HepG2 (cell line): Measurements from ENCODE around the gene RRAS. TPM values are rescaled to one million over a fixed set of nuclear protein-coding genes. Genes with fewer than 3 reads are reported as not detected.

ENCODE experiments used
- CENPT ChIP-seq: sonication (generic); formaldehyde crosslinking; IDR thresholded peaks from 2 replicates; pipeline ENCODE4 v1.8.0; 2022; ENCODE audit warnings: low read depth, mild to moderate bottlenecking, moderate library complexity, missing genetic modification reagents
- FIP1L1 ChIP-seq: fragments of 200-400 bp; formaldehyde crosslinking; IDR thresholded peaks from 2 replicates; pipeline ENCODE4 v1.6.1; 2018; ENCODE audit warnings: low read depth, mild to moderate bottlenecking, low read length, moderate library complexity, borderline replicate concordance; ENCODE audit not compliant: insufficient read depth
- GMEB1 ChIP-seq: sonication (generic); formaldehyde crosslinking; IDR thresholded peaks from 2 replicates; pipeline ENCODE4 v1.5.1; 2020; ENCODE audit warnings: missing genetic modification reagents, mild to moderate bottlenecking, borderline replicate concordance
- KMT2A ChIP-seq: sonication (generic); formaldehyde crosslinking; IDR thresholded peaks from 2 replicates; pipeline ENCODE4 v1.4.0; 2020; ENCODE audit warnings: missing genetic modification reagents
- MTA1 ChIP-seq: sonication (generic); formaldehyde crosslinking; IDR thresholded peaks from 2 replicates; pipeline ENCODE4 v1.4.0; 2020; ENCODE audit warnings: missing genetic modification reagents, mild to moderate bottlenecking, borderline replicate concordance
- RBFOX2 ChIP-seq: fragments of 200-400 bp; formaldehyde crosslinking; IDR thresholded peaks from 2 replicates; pipeline ENCODE4 v1.6.1; 2017; ENCODE audit warnings: low read depth, mild to moderate bottlenecking, low read length
- RXRB ChIP-seq: IDR thresholded peaks from 2 replicates; pipeline ENCODE4 v1.6.1; 2016; ENCODE audit warnings: borderline replicate concordance, missing genetic modification reagents, missing compliant biosample characterization
- SMAD9 ChIP-seq: sonication (generic); formaldehyde crosslinking; IDR thresholded peaks from 2 replicates; pipeline ENCODE4 v1.5.1; 2020; ENCODE audit warnings: mild to moderate bottlenecking, missing genetic modification reagents
- TEAD2 ChIP-seq: sonication (generic); formaldehyde crosslinking; IDR thresholded peaks from 2 replicates; pipeline ENCODE4 v1.9.0; 2021; ENCODE audit warnings: missing genetic modification reagents
- TOE1 ChIP-seq: sonication (generic); formaldehyde crosslinking; IDR thresholded peaks from 2 replicates; pipeline ENCODE4 v1.4.0; 2020; ENCODE audit warnings: mild to moderate bottlenecking, missing genetic modification reagents
- ZFYVE20 ChIP-seq: sonication (generic); formaldehyde crosslinking; IDR thresholded peaks from 2 replicates; pipeline ENCODE4 v1.8.0; 2023; ENCODE audit warnings: low read depth, mild to moderate bottlenecking, moderate library complexity, missing genetic modification reagents, borderline replicate concordance
- ZKSCAN5 ChIP-seq: sonication (generic); formaldehyde crosslinking; IDR thresholded peaks from 2 replicates; pipeline ENCODE4 v1.5.1; 2020; ENCODE audit warnings: mild to moderate bottlenecking, missing genetic modification reagents
- ZNF136 ChIP-seq: sonication (generic); formaldehyde crosslinking; IDR thresholded peaks from 2 replicates; pipeline ENCODE4 v1.8.1; 2022; ENCODE audit warnings: low read depth, mild to moderate bottlenecking, moderate library complexity, missing genetic modification reagents
- ZNF20 ChIP-seq: sonication (generic); formaldehyde crosslinking; IDR thresholded peaks from 2 replicates; pipeline ENCODE4 v1.4.0; 2020; ENCODE audit warnings: mild to moderate bottlenecking, moderate library complexity, missing genetic modification reagents
- polyA plus RNA-seq, 8 experiments: library from polyadenylated mRNA; depleted of rRNA in 3 of 8; stranded (reverse) in 7 of 8; unstranded in 1 of 8; fragments of >200 nt; fragmentation: Illumina TruSeq in 4 of 8; extraction: Trizol in 4 of 8; gene quantifications; 2 replicates each; pipeline versions ENCODE4 v1.2.1 to v1.2.3, GENCODE V29; 2011 to 2016; ENCODE audit warnings: low read depth in 4 of 8, missing spikeins in 1 of 8, mixed read lengths in 1 of 8; ENCODE audit not compliant: insufficient read depth in 1 of 8
- total RNA-seq, 5 experiments: library from RNA; depleted of rRNA; stranded (reverse); fragments of >200 nt; fragmentation: Illumina TruSeq; extraction: Trizol; gene quantifications; 2 replicates each; pipeline ENCODE4 v1.2.3, GENCODE V29; 2016; ENCODE audit warnings: low read depth in 1 of 5
- TF ChIP-seq, protein P1 (sequence below): sonication (generic); formaldehyde crosslinking; IDR thresholded peaks from 2 replicates; pipeline ENCODE4 v1.4.0; 2020; ENCODE audit warnings: mild to moderate bottlenecking, missing genetic modification reagents, borderline replicate concordance
- TF ChIP-seq, protein P2 (sequence below): sonication (generic); formaldehyde crosslinking; conservative IDR thresholded peaks from 2 replicates; pipeline ENCODE4 v1.4.0; 2020; ENCODE audit warnings: missing genetic modification reagents
- TF ChIP-seq, protein P3 (sequence below): conservative IDR thresholded peaks from 2 replicates; pipeline ENCODE4 v1.6.1; 2018; ENCODE audit warnings: missing genetic modification reagents

Gene RRAS
- total and polyA plus RNA-seq, 2 of the 13 experiments (the other 11 are each of a cell fraction or from before 2014, with no cell fraction given) = 1.5 to 12.0 TPM

- TF ChIP-seq, protein P1, sequence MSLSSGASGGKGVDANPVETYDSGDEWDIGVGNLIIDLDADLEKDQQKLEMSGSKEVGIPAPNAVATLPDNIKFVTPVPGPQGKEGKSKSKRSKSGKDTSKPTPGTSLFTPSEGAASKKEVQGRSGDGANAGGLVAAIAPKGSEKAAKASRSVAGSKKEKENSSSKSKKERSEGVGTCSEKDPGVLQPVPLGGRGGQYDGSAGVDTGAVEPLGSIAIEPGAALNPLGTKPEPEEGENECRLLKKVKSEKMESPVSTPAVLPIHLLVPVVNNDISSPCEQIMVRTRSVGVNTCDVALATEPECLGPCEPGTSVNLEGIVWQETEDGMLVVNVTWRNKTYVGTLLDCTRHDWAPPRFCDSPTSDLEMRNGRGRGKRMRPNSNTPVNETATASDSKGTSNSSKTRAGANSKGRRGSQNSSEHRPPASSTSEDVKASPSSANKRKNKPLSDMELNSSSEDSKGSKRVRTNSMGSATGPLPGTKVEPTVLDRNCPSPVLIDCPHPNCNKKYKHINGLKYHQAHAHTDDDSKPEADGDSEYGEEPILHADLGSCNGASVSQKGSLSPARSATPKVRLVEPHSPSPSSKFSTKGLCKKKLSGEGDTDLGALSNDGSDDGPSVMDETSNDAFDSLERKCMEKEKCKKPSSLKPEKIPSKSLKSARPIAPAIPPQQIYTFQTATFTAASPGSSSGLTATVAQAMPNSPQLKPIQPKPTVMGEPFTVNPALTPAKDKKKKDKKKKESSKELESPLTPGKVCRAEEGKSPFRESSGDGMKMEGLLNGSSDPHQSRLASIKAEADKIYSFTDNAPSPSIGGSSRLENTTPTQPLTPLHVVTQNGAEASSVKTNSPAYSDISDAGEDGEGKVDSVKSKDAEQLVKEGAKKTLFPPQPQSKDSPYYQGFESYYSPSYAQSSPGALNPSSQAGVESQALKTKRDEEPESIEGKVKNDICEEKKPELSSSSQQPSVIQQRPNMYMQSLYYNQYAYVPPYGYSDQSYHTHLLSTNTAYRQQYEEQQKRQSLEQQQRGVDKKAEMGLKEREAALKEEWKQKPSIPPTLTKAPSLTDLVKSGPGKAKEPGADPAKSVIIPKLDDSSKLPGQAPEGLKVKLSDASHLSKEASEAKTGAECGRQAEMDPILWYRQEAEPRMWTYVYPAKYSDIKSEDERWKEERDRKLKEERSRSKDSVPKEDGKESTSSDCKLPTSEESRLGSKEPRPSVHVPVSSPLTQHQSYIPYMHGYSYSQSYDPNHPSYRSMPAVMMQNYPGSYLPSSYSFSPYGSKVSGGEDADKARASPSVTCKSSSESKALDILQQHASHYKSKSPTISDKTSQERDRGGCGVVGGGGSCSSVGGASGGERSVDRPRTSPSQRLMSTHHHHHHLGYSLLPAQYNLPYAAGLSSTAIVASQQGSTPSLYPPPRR (CRISPR knock-in tag) = peak; percentile 52; the same call in 1 of the 2 replicates
- TF ChIP-seq ZFYVE20 (no peak), KMT2A (CRISPR knock-in tag) (peak; percentile 72), RBFOX2 (no peak), ZKSCAN5 (CRISPR knock-in tag) (0 out of 2 replicates have a peak, but pooled peaks have one; percentile 26), SMAD9 (CRISPR knock-in tag) (no peak), ZNF136 (CRISPR knock-in tag) (no peak), FIP1L1 (0 out of 2 replicates have a peak, but pooled peaks have one; percentile 55), CENPT (CRISPR knock-in tag) (no peak), ZNF20 (CRISPR knock-in tag) (no peak), GMEB1 (CRISPR knock-in tag) (peak; percentile 70), RXRB (CRISPR knock-in tag) (peak; percentile 58), MTA1 (peak; percentile 74; the same call in 1 of the 2 replicates), TEAD2 (no peak), TOE1 (CRISPR knock-in tag) (no peak)
- TF ChIP-seq, protein P2, sequence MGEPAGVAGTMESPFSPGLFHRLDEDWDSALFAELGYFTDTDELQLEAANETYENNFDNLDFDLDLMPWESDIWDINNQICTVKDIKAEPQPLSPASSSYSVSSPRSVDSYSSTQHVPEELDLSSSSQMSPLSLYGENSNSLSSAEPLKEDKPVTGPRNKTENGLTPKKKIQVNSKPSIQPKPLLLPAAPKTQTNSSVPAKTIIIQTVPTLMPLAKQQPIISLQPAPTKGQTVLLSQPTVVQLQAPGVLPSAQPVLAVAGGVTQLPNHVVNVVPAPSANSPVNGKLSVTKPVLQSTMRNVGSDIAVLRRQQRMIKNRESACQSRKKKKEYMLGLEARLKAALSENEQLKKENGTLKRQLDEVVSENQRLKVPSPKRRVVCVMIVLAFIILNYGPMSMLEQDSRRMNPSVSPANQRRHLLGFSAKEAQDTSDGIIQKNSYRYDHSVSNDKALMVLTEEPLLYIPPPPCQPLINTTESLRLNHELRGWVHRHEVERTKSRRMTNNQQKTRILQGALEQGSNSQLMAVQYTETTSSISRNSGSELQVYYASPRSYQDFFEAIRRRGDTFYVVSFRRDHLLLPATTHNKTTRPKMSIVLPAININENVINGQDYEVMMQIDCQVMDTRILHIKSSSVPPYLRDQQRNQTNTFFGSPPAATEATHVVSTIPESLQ (CRISPR knock-in tag) = no peak; the same call in 1 of the 2 replicates
- TF ChIP-seq, protein P3, sequence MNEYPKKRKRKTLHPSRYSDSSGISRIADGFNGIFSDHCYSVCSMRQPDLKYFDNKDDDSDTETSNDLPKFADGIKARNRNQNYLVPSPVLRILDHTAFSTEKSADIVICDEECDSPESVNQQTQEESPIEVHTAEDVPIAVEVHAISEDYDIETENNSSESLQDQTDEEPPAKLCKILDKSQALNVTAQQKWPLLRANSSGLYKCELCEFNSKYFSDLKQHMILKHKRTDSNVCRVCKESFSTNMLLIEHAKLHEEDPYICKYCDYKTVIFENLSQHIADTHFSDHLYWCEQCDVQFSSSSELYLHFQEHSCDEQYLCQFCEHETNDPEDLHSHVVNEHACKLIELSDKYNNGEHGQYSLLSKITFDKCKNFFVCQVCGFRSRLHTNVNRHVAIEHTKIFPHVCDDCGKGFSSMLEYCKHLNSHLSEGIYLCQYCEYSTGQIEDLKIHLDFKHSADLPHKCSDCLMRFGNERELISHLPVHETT = no peak; the same call in 1 of the 2 replicates
Observed at GRCh38 chr19:49672131-49672919, 32.4 kb upstream of the RRAS start (continued).
